ENCODE data around the gene DLG2.

The DLG2 gene

DNA sequence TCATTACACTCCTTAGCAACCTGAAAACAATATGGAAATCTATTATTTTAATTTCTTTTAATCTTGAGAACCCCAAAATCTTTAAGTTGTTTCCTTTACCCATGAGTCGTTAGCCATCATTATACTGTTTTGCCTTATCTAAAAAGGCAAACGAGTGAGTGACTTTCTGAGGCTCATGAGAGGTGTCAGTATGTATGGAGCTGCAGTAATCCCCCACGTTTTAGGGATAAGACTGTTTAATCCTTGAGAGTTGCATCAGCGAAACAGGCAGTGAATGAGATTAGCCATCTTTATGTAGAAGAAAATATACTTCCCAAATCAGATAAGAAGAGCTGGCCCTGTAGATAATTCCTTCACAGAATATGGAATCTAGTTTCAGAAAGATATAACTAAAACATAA is 1147.0 kb downstream of the DLG2 start:
- DNase-seq (ENCODE audit: low read depth in 2 of 2), result no peak

DNA sequence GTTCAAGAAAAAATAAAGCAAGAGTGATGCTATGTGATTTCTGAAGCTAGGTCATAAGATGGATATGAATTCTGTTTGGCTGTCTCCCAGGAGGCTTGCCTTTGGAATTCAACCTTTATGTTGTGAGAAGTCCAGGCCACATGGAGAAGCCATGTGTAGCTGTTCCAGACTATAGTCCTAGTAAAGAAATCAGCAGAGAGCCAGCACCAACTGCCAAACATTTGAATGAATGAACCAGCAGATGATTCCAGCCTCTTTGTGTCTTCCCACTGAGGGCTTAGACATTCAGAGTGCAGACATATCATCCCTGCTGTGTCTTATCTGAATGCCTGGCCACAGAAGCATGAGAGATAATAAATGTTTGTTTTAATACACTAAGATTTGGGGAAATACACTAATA is 1150.6 kb downstream of the DLG2 start:
- DNase-seq (ENCODE audit: low read depth in 2 of 2), result no peak

DNA sequence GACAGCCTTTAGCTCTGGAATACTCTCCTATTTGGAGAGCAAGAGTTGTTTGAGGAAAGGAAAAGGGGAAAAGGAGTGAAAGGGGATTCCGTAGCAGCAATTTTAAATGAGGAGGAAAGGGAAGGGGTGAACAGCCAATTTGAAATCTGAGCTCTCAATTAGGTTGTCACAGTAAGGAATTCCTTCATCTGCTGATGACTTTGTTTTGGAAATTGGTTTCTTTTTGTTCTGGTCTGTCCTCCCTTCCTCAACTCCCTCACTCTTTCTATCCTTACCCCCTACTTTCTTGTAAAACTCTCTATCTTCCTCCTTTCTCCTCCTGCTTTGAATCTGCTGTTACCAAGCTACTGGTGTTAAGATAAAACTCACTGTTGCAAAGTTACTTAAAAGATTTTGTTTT is 1155.6 kb downstream of the DLG2 start:
- no peak for DNase-seq (ENCODE audit: low read depth in 2 of 2)

GRCh38 chr11:84468235-84468634 is 1158.9 kb downstream of the DLG2 start:
- no peak for DNase-seq (ENCODE audit: low read depth in 2 of 2)

DNA sequence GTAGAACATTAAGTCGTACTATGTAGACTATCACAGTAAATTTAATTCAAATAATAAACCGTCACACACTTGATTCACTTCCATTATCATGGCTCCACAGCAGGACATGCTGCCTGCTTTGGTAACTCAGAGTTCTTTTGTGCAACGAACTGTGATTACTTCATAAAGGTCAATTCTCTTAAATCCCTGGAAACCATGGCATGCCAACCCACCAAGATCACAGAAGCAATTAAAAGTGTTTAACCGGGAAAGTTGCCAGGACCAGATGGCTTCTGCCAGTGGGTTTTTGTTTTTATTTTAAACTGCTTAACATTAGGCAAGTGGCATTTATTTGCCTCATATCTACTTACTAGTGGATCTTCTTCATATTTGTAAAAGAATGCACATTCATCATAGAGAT is 1162.1 kb downstream of the DLG2 start:
- DNase-seq (ENCODE audit: low read depth in 2 of 2), result no peak

GRCh38 chr11:84455691-84456090 is 1171.5 kb downstream of the DLG2 start:
- no peak for DNase-seq (ENCODE audit: low read depth in 2 of 2)

- no peak for DNase-seq (ENCODE audit: low read depth in 2 of 2)
Measured at GRCh38 chr11:84452211-84452610, 1174.9 kb downstream of the DLG2 start.

DNA sequence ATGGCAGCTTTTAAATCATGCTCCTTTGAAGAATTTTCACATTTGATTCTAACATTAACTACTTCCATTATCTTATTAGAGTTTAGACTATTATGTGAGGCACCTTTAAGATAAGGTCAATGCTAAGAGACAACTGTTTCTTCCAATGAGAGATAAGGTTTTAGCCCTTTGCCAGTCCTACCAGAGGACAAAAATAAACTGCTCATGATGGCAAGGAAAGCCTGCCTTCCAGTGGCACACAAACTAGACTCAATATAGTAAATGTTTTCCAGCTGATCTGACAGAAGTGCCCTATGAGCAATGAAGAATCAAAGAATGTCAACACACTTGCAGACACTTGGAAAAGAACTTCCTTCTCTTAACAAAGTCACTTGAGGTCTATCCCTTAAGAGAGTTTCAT is 1188.6 kb downstream of the DLG2 start:
- no peak for DNase-seq (ENCODE audit: low read depth in 2 of 2)

DNA sequence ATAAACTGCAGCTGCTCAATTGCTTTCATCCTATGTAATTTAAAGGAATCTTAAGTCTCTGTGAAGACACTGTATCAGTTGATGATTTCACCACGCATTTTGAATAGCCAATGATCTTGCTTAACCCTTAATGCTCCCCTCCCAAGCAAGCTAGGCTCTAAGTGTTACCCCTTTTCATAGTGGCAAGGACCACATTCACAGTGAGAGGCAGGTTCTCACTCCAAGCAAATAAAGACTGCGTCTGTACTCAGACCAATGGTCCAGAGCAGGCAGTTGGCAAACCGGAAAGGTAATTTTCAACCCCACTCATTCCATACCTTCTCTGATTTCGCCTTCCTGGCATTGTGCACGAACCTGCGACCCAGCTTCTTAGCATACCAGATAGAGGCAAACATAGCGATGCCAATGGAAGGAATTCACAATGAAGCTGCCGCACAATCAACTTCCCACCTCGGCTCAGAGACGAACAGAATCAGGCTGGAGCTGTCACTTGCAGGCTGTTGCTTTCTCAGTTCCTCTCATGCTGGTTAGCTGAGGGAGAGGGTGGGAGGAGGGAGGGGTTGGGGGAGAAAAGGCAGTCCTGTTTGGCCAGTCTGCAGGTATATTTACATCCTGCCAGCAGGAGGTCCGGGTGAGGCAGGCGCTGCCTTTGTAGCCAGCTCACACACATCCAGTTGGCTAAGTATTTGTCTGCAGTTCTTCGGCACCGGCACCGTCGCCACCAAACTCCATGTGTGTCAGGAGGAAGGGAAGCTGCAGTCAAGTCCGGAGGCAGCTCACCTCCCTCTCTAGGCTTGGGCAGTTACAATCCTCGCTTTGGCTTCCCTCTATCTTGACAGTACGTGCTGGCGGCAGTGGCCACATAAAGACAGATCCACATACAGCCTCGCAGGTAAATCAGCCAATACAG is 1189.8 kb downstream of the DLG2 start:
- no peak for DNase-seq (ENCODE audit: low read depth in 2 of 2)

DNA sequence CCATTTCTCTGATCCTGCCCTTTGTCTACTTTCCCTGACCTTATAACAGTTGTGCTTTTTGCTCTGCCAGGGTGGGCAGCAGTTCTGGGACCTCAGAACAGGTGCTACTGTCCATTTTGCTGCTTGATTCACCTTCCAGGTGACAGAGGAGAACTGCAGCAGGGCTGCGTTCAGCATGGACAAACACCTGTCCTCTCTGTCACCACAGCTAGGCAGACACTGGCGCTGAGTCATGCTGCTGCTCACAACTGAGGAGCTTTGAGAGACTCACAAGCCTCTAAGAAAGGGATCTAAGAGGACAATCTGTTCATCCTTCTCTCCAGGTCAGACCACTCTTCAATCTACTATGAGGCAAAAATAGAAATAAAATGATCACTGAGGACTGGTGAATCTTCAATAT is 1196.5 kb downstream of the DLG2 start:
- no peak for DNase-seq (ENCODE audit: low read depth in 2 of 2)

DNA sequence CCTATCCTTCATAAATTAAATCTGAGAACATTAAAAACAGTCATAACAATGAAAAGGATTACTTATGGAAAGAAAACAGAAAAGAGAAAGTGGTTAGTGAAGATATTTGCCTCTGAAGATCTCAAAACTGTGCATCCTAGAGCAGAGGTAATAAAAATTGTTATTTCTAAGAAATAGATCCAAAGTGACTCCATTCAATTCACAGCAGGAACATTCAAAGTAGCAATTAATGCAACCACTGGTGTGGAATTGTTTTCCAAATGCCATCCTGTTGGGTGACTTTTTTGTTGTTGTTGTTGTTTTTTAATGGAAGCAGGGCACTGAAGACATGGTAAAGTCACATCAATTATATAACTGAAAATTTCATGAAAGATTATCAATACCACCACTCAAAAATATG is 1201.5 kb downstream of the DLG2 start:
- DNase-seq (ENCODE audit: low read depth in 2 of 2), result no peak

- DNase-seq (ENCODE audit: low read depth in 2 of 2), result no peak
Measured at GRCh38 chr11:84420271-84420670, 1206.9 kb downstream of the DLG2 start.

- DNase-seq (ENCODE audit: low read depth in 2 of 2), result no peak
Measured at GRCh38 chr11:84419616-84420015, 1207.5 kb downstream of the DLG2 start.

- DNase-seq (ENCODE audit: low read depth in 2 of 2), result no peak
Measured at GRCh38 chr11:84414920-84415319, 1212.2 kb downstream of the DLG2 start.

- DNase-seq (ENCODE audit: low read depth in 2 of 2), result no peak
Measured at GRCh38 chr11:84413549-84413948, 1213.6 kb downstream of the DLG2 start.

DNA sequence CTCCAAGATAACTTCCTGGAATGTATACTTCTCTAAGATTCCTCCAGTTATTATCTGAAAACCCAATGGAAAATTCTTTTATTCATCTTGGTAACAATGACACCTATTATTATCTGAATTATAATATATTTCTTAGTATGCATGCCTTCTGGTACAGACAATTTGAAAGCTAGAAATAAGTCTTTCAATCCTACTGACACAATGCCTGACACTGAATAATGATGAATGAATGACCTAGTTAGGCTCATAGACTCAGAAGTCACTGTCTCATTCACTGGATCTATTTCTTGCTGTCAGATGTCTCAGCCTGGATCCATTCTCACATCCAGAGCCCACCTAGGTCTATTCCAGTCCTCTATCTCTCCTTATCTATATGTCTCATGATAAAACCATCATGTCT is 1214.3 kb downstream of the DLG2 start:
- no peak for DNase-seq (ENCODE audit: low read depth in 2 of 2)

DNA sequence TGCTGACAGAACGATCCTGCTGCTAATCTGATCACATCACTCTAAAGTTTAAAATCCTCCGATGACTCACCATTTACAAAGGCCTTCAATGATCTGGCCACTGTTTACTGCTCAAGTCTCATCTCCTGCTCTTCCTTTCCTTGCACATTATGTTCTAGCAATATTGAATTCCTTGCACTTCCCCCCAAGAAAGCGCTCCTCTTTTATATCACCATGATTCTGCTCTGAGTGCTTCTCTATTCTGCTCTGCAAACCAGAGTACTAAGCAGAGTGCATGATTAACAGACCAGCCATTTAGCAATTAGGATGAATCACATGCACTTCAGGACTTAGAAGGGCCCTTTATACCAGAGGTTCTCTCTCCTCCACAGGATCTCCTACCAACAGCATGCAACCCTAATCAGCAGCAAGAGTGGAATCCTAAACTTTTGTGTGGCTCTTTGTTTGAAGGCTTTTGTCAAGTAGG is 1218.2 kb downstream of the DLG2 start:
- DNase-seq (ENCODE audit: low read depth in 2 of 2), result no peak

DNA sequence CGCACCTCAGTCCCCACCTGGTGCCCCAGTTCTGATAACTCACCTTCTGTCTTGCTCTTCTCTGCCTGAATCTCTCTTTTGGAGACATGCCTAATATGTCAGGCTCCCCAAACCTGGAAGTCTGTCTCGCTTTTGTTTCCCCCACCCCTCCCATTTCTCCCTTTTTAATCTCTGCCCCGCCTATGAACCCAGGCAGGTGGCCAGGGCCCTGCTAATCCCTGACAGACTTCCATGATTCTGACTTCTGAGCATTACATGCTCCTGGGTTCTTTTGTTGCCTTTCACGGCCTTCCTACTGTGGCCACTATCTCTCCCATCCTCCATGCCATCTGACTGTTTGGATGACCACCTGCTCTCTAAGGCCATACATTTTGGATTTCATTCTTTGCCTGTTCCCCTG is 1220.1 kb downstream of the DLG2 start:
- DNase-seq (ENCODE audit: low read depth in 2 of 2), result no peak

DNA sequence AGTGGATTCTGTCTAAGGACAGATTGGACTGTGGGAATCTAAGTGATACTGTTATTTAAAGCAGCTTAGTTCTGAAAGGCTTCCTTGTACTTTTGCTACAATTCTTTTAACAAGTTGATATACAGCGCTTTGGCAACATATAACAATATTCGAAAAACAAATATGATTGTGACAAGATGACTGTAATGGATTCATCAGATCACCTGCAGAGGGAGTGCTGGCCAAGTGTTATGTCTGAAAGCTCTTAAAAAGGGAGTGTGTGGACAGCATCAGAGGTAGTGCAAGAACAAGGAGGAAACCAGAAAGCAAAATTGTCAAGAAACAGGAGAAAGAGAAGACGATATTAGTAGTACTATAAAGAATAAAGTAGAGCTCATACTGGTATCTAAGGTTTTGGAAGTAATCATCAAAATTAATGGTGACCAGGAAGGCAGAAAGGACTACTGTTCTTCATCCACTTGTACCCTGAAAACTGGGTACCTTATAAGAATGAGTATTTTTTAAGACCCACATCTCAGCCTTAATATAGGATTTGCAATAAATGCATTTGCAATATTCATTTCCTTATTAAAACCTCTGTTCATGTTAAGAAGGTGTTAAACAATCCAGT is 1229.0 kb downstream of the DLG2 start:
- no peak for DNase-seq (ENCODE audit: low read depth in 2 of 2)

DNA sequence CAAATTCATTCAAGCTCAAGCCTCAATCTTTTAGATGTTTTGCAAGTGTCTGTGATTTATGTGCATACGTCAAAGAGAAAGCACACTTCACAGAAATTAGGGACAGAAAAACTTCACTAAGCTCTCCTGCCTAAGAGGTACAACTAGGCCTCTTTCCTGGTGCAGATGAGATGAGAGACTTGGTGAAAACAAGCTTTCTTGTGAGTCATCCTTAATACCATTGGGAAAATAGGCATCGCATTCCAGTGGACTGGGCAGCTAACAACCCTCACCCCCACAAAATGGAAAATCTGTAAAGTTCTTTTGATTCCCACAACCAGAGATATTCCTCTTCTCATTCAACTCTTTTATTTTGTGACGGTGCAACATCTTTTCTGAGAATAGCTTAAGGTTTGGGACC is 1230.6 kb downstream of the DLG2 start:
- no peak for DNase-seq (ENCODE audit: low read depth in 2 of 2)

- no peak for DNase-seq (ENCODE audit: low read depth in 2 of 2)
Measured at GRCh38 chr11:84390441-84391078, 1236.6 kb downstream of the DLG2 start.

- DNase-seq (ENCODE audit: low read depth in 2 of 2), result no peak
Measured at GRCh38 chr11:84389696-84390095, 1237.4 kb downstream of the DLG2 start.

- DNase-seq (ENCODE audit: low read depth in 2 of 2), result no peak
Measured at GRCh38 chr11:84384731-84385130, 1242.4 kb downstream of the DLG2 start.
